ENCODE results near the gene GMFB.
A peak's percentile ranks its signal among the peaks of the same experiment; 100 is the strongest.
"Not testable (repeated sequence)": the region's sequence is repeated elsewhere in the genome, so short reads cannot be mapped to it uniquely, and the experiment has no call there.

The GMFB gene

GRCh38 chr14:54490445-54491175, 1.8 kb upstream of the GMFB start:
- no peak for DNase-seq

- no peak for DNase-seq
Measured at GRCh38 chr14:54489731-54490444, 1.1 kb upstream of the GMFB start.

GRCh38 chr14:54489318-54489683, 521 bp upstream of the GMFB start:
- no peak for DNase-seq

GRCh38 chr14:54488318-54488645, 498 bp downstream of the GMFB start:
- no peak for DNase-seq

GRCh38 chr14:54487771-54488170, 1.0 kb downstream of the GMFB start:
- peak; percentile 73 for DNase-seq

GRCh38 chr14:54486685-54487084, 2.1 kb downstream of the GMFB start:
- DNase-seq = no peak

GRCh38 chr14:54483846-54484245, 4.9 kb downstream of the GMFB start:
- DNase-seq = no peak

GRCh38 chr14:54483073-54483745, 5.6 kb downstream of the GMFB start:
- no peak for DNase-seq

GRCh38 chr14:54481695-54482094, 7.1 kb downstream of the GMFB start:
- DNase-seq = no peak

GRCh38 chr14:54480830-54481562, 7.8 kb downstream of the GMFB start:
- DNase-seq = peak; percentile 25

GRCh38 chr14:54478636-54479215, 10.1 kb downstream of the GMFB start:
- DNase-seq = no peak

- no peak for DNase-seq
Measured at GRCh38 chr14:54475911-54476310, 12.9 kb downstream of the GMFB start.

GRCh38 chr14:54475187-54475899, 13.4 kb downstream of the GMFB start:
- peak; percentile 9 for DNase-seq

- DNase-seq = no peak
Measured at GRCh38 chr14:54474232-54474793, 14.5 kb downstream of the GMFB start.

GRCh38 chr14:54472315-54472714, 16.5 kb downstream of the GMFB start:
- DNase-seq = no peak

- DNase-seq = no peak
Measured at GRCh38 chr14:54471641-54472040, 17.1 kb downstream of the GMFB start.

GRCh38 chr14:54470701-54471100, 18.1 kb downstream of the GMFB start:
- DNase-seq = no peak

- no peak for DNase-seq
Measured at GRCh38 chr14:54467280-54467679, 21.5 kb downstream of the GMFB start.

- DNase-seq = no peak
Measured at GRCh38 chr14:54465654-54466053, 23.1 kb downstream of the GMFB start.

GRCh38 chr14:54462048-54462447, 26.7 kb downstream of the GMFB start:
- no peak for DNase-seq

- no peak for DNase-seq
Measured at GRCh38 chr14:54459106-54459505, 29.7 kb downstream of the GMFB start.

GRCh38 chr14:54458536-54458935, 30.2 kb downstream of the GMFB start:
- not testable (repeated sequence) for DNase-seq
